ENCODE data around the gene ATRAID. TPM values are rescaled to one million over a fixed set of nuclear protein-coding genes. Genes with fewer than 3 reads are reported as not detected.

The ATRAID gene
- total and polyA plus RNA-seq, 2 of the 8 experiments (the other 6 are each of a cell fraction or from before 2014, with no cell fraction given) = 109 to 280 TPM

GRCh38 chr2:27164960-27165763 lies 46.7 kb upstream of the ATRAID start:
- no peak overlapping the region; the same call in 1 of the 2 replicates for H3K18ac ChIP-seq (ENCODE audit: extremely low read depth, low read length)
- H2AFZ ChIP-seq (ENCODE audit: low read length) = peak overlapping the region; percentile 16
- WGBS, 2 experiments (ENCODE audit: extremely low coverage in 1 of 2, insufficient coverage in 1 of 2, insufficient read length in 1 of 2, insufficient replicate concordance in 2 of 2, low coverage in 1 of 2, low lambda C conversion rate in 2 of 2, missing lambda C conversion rate in 1 of 2) = 85% methylated on average over 8 of the region's 8 CpGs; no CpG with 5 or more reads in 1 of the 2 experiments
- no peaks in the 10 kb centered on the region for H3K9me3 ChIP-seq (ENCODE audit: insufficient read depth in 2 of 2, low read depth in 1 of 2, low read length in 1 of 2)
- no peak overlapping the region for H2AK5ac ChIP-seq (ENCODE audit: low read depth, low read length)
- no peak overlapping the region for H4K91ac ChIP-seq (replicated peaks; ENCODE audit: insufficient read length, low read length)
- H3K4me1 ChIP-seq (replicated peaks in 1 of 4; ENCODE audit: control insufficient read depth in 3 of 4, insufficient read depth in 4 of 4, low read length in 3 of 4) = no peaks in the 10 kb centered on the region; a peak in 4 of 7 replicates
- no peak overlapping the region for H2BK15ac ChIP-seq (ENCODE audit: low read length)
- no peaks in the 10 kb centered on the region for H3K79me2 ChIP-seq (ENCODE audit: control insufficient read depth in 1 of 2, insufficient read depth in 2 of 2, low read length in 2 of 2)
- H3K14ac ChIP-seq (ENCODE audit: insufficient read length) = no peak overlapping the region
- H3K9ac ChIP-seq (replicated peaks in 1 of 4; ENCODE audit: extremely low read depth in 1 of 4, low read depth in 3 of 4, low read length in 3 of 4) = no peak overlapping the region
- H2BK20ac ChIP-seq (ENCODE audit: low read length) = no peak overlapping the region; the same call in 1 of the 2 replicates
- H3K23me2 ChIP-seq (ENCODE audit: low read depth, low read length) = no peaks in the 10 kb centered on the region; the same call in 1 of the 2 replicates
- FAIRE-seq (no peak), DNase-seq (ENCODE audit: low read depth in 1 of 2, low spot score in 2 of 2) (no peak)
- TF ChIP-seq BACH1 (IDR thresholded peaks at IDR 0.05; ENCODE audit: low read length) (no peak), ATF2 (IDR thresholded peaks at IDR 0.05; ENCODE audit: low read length) (0 out of 2 replicates have a peak, but pooled peaks have one; percentile 29), TBP (IDR thresholded peaks at IDR 0.05; ENCODE audit: low read depth, low read length) (0 out of 2 replicates have a peak, but pooled peaks have one; percentile 16), TEAD4 (IDR thresholded peaks at IDR 0.05; ENCODE audit: low read depth, low read length) (no peak), KDM1A (IDR thresholded peaks at IDR 0.05; ENCODE audit: borderline replicate concordance, low read length) (no peak), SP4 (IDR thresholded peaks at IDR 0.05; ENCODE audit: low read length) (no peak), JUND (IDR thresholded peaks at IDR 0.05; ENCODE audit: low read length) (no peak), RFX5 (IDR thresholded peaks at IDR 0.05; ENCODE audit: borderline replicate concordance, low read depth, low read length) (no peak), JUN (IDR thresholded peaks at IDR 0.05; ENCODE audit: low read depth, low read length) (no peak), YY1 (IDR thresholded peaks at IDR 0.05; ENCODE audit: low read depth, low read length) (no peak)
- H4K8ac ChIP-seq (ENCODE audit: extremely low read depth, insufficient read depth, low read length) = no peak overlapping the region
- no peak overlapping the region for H3K4me2 ChIP-seq (ENCODE audit: insufficient read depth in 1 of 2, low read depth in 2 of 2, low read length in 2 of 2)
- no peaks in the 10 kb centered on the region for H3K79me1 ChIP-seq (ENCODE audit: low read depth, low read length)
- no peak overlapping the region for H4K5ac ChIP-seq (ENCODE audit: insufficient read length, low read depth, low read length)
- POLR2A ChIA-PET (ENCODE audit: partially characterized antibody) = interaction anchor here (0.8 to 1.5 kb wide), 4 partner anchors 10 to 166 kb away, joined by 3 to 6 read pairs (median 4); partner anchors contain the start of gene TRIM54
- H3K4ac ChIP-seq (replicated peaks; ENCODE audit: insufficient read length, low read depth, low read length) = no peak overlapping the region
- H2BK12ac ChIP-seq (ENCODE audit: low read depth, low read length) = no peak overlapping the region
- H3K23ac ChIP-seq (ENCODE audit: insufficient read length) = no peak overlapping the region
- H3K27me3 ChIP-seq (replicated peaks in 1 of 4; ENCODE audit: control insufficient read depth in 3 of 4, extremely low read depth in 1 of 4, insufficient read depth in 3 of 4, low read length in 3 of 4) = no peaks in the 10 kb centered on the region
- H3K56ac ChIP-seq (replicated peaks; ENCODE audit: insufficient read length, low read depth, low read length) = no peak overlapping the region
- 0 out of 2 replicates have a peak overlapping the region, but pooled peaks have one; percentile 3 for H3K27ac ChIP-seq (ENCODE audit: low read depth, low read length)
- peak overlapping the region; percentile 11; the same call in 1 of the 2 replicates for H2BK5ac ChIP-seq (ENCODE audit: low read depth, low read length)
- H3K36me3 ChIP-seq (ENCODE audit: control insufficient read depth in 2 of 4, insufficient read depth in 4 of 4, low read length in 3 of 4) = no peaks in the 10 kb centered on the region
- no peak overlapping the region for H2BK120ac ChIP-seq (replicated peaks; ENCODE audit: low read depth, low read length)
- H4K20me1 ChIP-seq (replicated peaks in 1 of 2; ENCODE audit: control insufficient read depth in 1 of 2, insufficient read depth in 2 of 2, low read length in 2 of 2) = no peaks in the 10 kb centered on the region
- H3K4me3 ChIP-seq (ENCODE audit: extremely low read depth in 1 of 4, insufficient read depth in 2 of 4, low read depth in 3 of 4, low read length in 4 of 4) = no peak overlapping the region
- CTCF ChIA-PET (ENCODE audit: partially characterized antibody) = interaction anchor here (0.8 to 2.1 kb wide), 5 partner anchors 11 to 138 kb away, joined by 3 to 6 read pairs (median 4); no protein-coding TSS in a partner anchor

Measured in H1 (cell line).